Caco-2 (cell line): Measurements from ENCODE around the gene WASHC3. TPM values are rescaled to one million over a fixed set of nuclear protein-coding genes. Genes with fewer than 3 reads are reported as not detected.

ENCODE experiments used
- BruUV-seq: library from RNA; stranded (reverse); fragments of 400-500 nt; replicated peaks from 2 replicates; lab custom pipeline; 2021; lab: Mats Ljungman, UMichigan
- CTCF ChIA-PET: fragments of 300-600 bp; sonication (Branson Sonifier 250); formaldehyde crosslinking; loops from one replicate; lab custom pipeline; 2022; ENCODE audit warnings: antibody characterized with exemption; lab: Charles Lee
- POLR2A ChIA-PET: fragments of 300-600 bp; sonication (Branson Sonifier 250); formaldehyde crosslinking; loops from one replicate; lab custom pipeline; 2022; ENCODE audit warnings: antibody characterized with exemption; lab: Charles Lee
- DNase-seq, 2 experiments: peaks; one replicate each; pipeline versions ENCODE4 v3.0.0 to v3.0.0-alpha.2; 2020 to 2022
- H3K27me3 ChIP-seq: replicated peaks from 2 replicates; pipeline ENCODE4 v1.6.0; 2011; ENCODE audit warnings: low read length; ENCODE audit not compliant: control insufficient read depth, insufficient read depth
- H3K36me3 ChIP-seq: 2 replicates; pipeline ENCODE4 v1.5.1; 2011; ENCODE audit warnings: low read length; ENCODE audit not compliant: control insufficient read depth, insufficient read depth
- H3K4me1 ChIP-seq: fragments of 250-450 bp; sonication (Bioruptor Pico); 2 replicates; pipeline ENCODE4 v1.5.1; 2020; ENCODE audit warnings: mild to moderate bottlenecking
- H3K4me3 ChIP-seq: 2 replicates; pipeline ENCODE4 v1.5.1; 2011; ENCODE audit warnings: low read depth, mild to moderate bottlenecking, control low read depth, low read length
- H3K9me3 ChIP-seq: fragments of 250-450 bp; sonication (Bioruptor Pico); 2 replicates; pipeline ENCODE4 v1.5.1; 2020; ENCODE audit warnings: mild to moderate bottlenecking, moderate library complexity
- H3K27ac Mint-ChIP-seq: one replicate; pipeline ENCODE4 v1.8.0; 2022; ENCODE audit warnings: mixed read lengths; ENCODE audit not compliant: unreplicated experiment
- H3K27me3 Mint-ChIP-seq: one replicate; pipeline ENCODE4 v1.8.0; 2022; ENCODE audit warnings: mixed read lengths; ENCODE audit not compliant: insufficient read depth, unreplicated experiment
- H3K36me3 Mint-ChIP-seq: one replicate; pipeline ENCODE4 v1.8.0; 2022; ENCODE audit warnings: mild to moderate bottlenecking, mixed read lengths; ENCODE audit not compliant: insufficient read depth, unreplicated experiment
- H3K4me1 Mint-ChIP-seq: one replicate; pipeline ENCODE4 v1.8.0; 2022; ENCODE audit warnings: low read depth, mixed read lengths; ENCODE audit not compliant: unreplicated experiment
- H3K4me3 Mint-ChIP-seq: one replicate; pipeline ENCODE4 v1.8.0; 2022; ENCODE audit warnings: mild to moderate bottlenecking, moderate library complexity, mixed read lengths; ENCODE audit not compliant: unreplicated experiment
- H3K9me3 Mint-ChIP-seq: one replicate; pipeline ENCODE4 v1.8.0; 2022; ENCODE audit warnings: mixed read lengths; ENCODE audit not compliant: unreplicated experiment
- intact Hi-C: fragments of 100-400 bp; cut with micrococcal nuclease; formaldehyde crosslinking; loops from one replicate; pipeline ENCODE4 v1.10.0; 2022; ENCODE audit not compliant: unreplicated experiment
- total RNA-seq: library from RNA; stranded (reverse); gene quantifications from 2 replicates; pipeline ENCODE4 v1.2.3, GENCODE V29; 2022
- TF ChIP-seq, protein P1 (sequence below), 2 experiments: fragments of 200-600 bp in 1 of 2; IDR thresholded peaks; 1 replicate in 1 of 2; 2 replicates in 1 of 2; pipeline versions ENCODE4 v1.5.1 to v1.8.0; 2011 to 2022; ENCODE audit warnings: antibody characterized with exemption in 1 of 2, control low read depth in 1 of 2, inconsistent platforms in 1 of 2, low read depth in 1 of 2, low read length in 1 of 2, mild to moderate bottlenecking in 1 of 2, moderate library complexity in 1 of 2; ENCODE audit not compliant: insufficient read depth in 1 of 2, severe bottlenecking in 1 of 2, unreplicated experiment in 1 of 2

Gene WASHC3
- total RNA-seq, 1 experiment from 2014 or later: 40.4 TPM

DNA sequence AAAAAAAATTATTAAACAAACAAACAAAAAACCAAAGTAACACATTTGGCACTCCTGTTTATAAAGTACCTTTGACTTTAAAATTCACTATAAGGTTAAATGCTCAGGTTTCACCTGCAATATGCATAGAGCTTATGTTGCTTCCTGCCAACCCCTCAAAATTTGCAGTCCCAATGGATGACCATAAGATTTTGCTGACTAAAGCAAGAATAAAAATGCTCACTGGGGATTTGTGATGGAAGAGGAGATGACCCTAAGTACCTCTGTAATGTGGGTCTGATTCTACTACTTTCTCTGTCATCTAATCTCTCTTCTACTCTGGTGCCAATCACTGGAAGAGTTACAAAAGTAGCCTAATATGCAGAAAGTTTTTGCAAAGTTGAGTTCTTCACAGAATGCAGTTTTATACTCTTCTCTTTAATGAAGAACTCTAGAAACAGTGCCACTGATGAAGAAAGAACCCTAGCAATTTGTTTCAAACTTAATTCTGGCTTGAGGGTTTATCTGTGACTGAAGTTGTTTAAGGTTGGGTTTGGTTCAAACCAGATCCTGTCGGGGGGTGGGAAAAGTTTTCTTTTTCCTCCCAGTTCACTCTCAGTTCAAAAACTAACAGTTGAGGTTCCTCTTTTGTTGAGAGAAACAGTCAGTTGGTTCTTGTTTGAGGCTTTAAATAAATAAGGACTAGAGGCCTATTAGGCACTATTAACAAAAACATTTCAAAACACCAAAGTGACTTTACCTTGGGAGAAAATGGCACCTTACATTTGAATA, 10.9 kb downstream of the WASHC3 start:
- intact Hi-C loops: loop anchor here (1.0 kb wide), 1 partner anchor 8 kb away; no protein-coding TSS in a partner anchor
- H3K4me1 ChIP-seq: peaks cover 17% of the 10 kb centered on the region
- TF ChIP-seq, protein P1, sequence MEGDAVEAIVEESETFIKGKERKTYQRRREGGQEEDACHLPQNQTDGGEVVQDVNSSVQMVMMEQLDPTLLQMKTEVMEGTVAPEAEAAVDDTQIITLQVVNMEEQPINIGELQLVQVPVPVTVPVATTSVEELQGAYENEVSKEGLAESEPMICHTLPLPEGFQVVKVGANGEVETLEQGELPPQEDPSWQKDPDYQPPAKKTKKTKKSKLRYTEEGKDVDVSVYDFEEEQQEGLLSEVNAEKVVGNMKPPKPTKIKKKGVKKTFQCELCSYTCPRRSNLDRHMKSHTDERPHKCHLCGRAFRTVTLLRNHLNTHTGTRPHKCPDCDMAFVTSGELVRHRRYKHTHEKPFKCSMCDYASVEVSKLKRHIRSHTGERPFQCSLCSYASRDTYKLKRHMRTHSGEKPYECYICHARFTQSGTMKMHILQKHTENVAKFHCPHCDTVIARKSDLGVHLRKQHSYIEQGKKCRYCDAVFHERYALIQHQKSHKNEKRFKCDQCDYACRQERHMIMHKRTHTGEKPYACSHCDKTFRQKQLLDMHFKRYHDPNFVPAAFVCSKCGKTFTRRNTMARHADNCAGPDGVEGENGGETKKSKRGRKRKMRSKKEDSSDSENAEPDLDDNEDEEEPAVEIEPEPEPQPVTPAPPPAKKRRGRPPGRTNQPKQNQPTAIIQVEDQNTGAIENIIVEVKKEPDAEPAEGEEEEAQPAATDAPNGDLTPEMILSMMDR (IDR thresholded peaks at IDR 0.05; ENCODE audit: insufficient read depth in 1 of 2, low read depth in 1 of 2, low read length in 1 of 2, severe bottlenecking in 1 of 2, unreplicated experiment in 1 of 2): no peak
- no peaks in the 10 kb centered on the region for H3K27me3 Mint-ChIP-seq
- H3K36me3 ChIP-seq: no peaks in the 10 kb centered on the region
- H3K4me3 ChIP-seq: no peak overlapping the region
- no peak overlapping the region for H3K4me3 Mint-ChIP-seq
- H3K4me1 Mint-ChIP-seq: peaks cover 25% of the 10 kb centered on the region
- no peaks in the 10 kb centered on the region for H3K27me3 ChIP-seq
- peaks cover 19% of the 10 kb centered on the region for H3K9me3 Mint-ChIP-seq
- H3K36me3 Mint-ChIP-seq: peaks cover 16% of the 10 kb centered on the region
- no peak for DNase-seq
- POLR2A ChIA-PET: interaction anchor here (1.1 kb wide), 1 partner anchor 9 kb away, joined by 3 read pairs; no protein-coding TSS in a partner anchor
- H3K27ac Mint-ChIP-seq: no peak overlapping the region
- no TSS peak for BruUV-seq
- CTCF ChIA-PET: no interaction called here
- H3K9me3 ChIP-seq: 0 out of 2 replicates have a peak, but pooled peaks cover 3% of the 10 kb centered on the region

DNA sequence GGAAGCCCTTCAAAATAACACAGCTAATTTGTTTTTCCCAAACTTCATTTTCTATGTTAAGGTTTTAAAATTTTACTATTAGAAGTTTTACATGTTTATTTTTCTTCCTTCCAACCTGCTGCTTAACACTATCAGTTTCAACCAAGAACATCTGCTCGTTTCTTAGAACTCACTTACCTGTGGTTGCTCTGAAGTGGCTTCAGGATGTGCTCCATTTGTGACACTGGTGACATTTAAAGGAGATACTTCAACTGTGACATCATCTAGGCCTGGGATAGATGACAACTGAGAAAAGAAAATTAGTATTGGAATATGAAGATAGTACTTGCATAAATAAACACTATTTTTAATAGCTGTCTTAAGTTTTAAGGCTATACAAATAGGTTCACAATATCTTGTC, 17.9 kb downstream of the WASHC3 start:
- no peaks in the 10 kb centered on the region for H3K4me1 Mint-ChIP-seq
- H3K27ac Mint-ChIP-seq: no peak overlapping the region
- H3K27me3 Mint-ChIP-seq: no peaks in the 10 kb centered on the region
- H3K4me3 Mint-ChIP-seq: peak overlapping the region; percentile 40
- intact Hi-C loops: no loop called here
- H3K9me3 Mint-ChIP-seq: no peaks in the 10 kb centered on the region
- CTCF ChIA-PET: no interaction called here
- Histone ChIP-seq H3K4me3 (no peak overlapping the region), H3K27me3 (no peaks in the 10 kb centered on the region), H3K36me3 (no peaks in the 10 kb centered on the region), H3K4me1 (no peaks in the 10 kb centered on the region), H3K9me3 (no peaks in the 10 kb centered on the region)
- BruUV-seq: no TSS peak
- POLR2A ChIA-PET: no interaction called here
- TF ChIP-seq, protein P1 (IDR thresholded peaks at IDR 0.05; ENCODE audit: insufficient read depth in 1 of 2, low read depth in 1 of 2, low read length in 1 of 2, severe bottlenecking in 1 of 2, unreplicated experiment in 1 of 2): no peak
- DNase-seq: no peak
- H3K36me3 Mint-ChIP-seq: peaks cover 4% of the 10 kb centered on the region

DNA sequence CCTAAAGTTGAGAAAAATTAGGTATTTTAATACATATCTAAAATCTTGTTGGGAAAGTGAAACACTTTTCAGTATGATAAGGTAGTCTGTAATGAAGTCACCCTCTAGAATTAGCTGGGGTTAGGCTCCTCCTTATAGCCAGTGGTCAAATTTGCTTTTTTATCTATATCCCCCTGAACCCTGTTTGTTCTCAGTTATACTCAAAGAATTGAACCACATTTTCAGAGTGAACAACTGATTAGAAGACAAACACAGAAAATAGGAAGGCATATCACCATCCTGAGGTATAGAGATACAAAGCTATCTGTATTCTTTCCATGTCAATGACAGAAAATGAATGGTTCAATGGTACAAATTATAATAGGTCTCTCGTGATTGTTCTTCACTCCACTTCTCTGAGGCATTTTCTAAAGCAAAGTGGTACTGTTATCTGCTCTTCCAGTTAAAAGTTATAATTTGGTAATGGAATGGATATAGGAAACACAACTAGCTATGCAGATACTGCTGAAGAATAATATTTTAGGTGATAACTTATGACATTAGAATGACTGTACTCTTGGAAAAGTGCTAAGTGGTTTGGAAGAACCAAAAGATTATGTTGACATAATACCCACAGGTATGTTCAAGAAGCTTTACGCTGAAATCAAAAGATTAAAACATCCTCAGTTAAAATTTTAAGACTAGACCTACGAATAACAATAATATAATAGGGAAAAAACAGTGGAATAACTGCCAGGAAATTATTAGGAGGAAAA, 27.6 kb downstream of the WASHC3 start:
- TF ChIP-seq, protein P1 (IDR thresholded peaks at IDR 0.05; ENCODE audit: insufficient read depth in 1 of 2, low read depth in 1 of 2, low read length in 1 of 2, severe bottlenecking in 1 of 2, unreplicated experiment in 1 of 2): no peak
- POLR2A ChIA-PET: no interaction called here
- peaks cover 27% of the 10 kb centered on the region for H3K36me3 Mint-ChIP-seq
- no peak overlapping the region for H3K4me3 Mint-ChIP-seq
- Histone ChIP-seq H3K36me3 (no peaks in the 10 kb centered on the region), H3K27me3 (no peaks in the 10 kb centered on the region), H3K4me3 (no peak overlapping the region), H3K9me3 (no peaks in the 10 kb centered on the region), H3K4me1 (peaks cover 8% of the 10 kb centered on the region; the same call in 1 of the 2 replicates)
- CTCF ChIA-PET: no interaction called here
- peaks cover 9% of the 10 kb centered on the region for H3K9me3 Mint-ChIP-seq
- no peak overlapping the region for H3K27ac Mint-ChIP-seq
- peaks cover 29% of the 10 kb centered on the region for H3K4me1 Mint-ChIP-seq
- no peak for DNase-seq
- no TSS peak for BruUV-seq
- H3K27me3 Mint-ChIP-seq: no peaks in the 10 kb centered on the region
- intact Hi-C loops: no loop called here
